Hepatocyte (in vitro differentiated cells): ENCODE data around the gene LLGL2. TPM values are rescaled to one million over a fixed set of nuclear protein-coding genes. Genes with fewer than 3 reads are reported as not detected.

ENCODE experiments used
- DNase-seq: peaks from one replicate; pipeline ENCODE4 v3.0.0-alpha.2; 2016; ENCODE audit warnings: low spot score
- H2AFZ ChIP-seq: fragments of 200-600 bp; sonication (generic); 2 replicates; pipeline ENCODE4 v1.6.0; 2016; ENCODE audit warnings: antibody characterized with exemption, mild to moderate bottlenecking
- H3K27ac ChIP-seq: fragments of 200-600 bp; sonication (generic); 2 replicates; pipeline ENCODE4 v1.5.1; 2016; ENCODE audit warnings: mild to moderate bottlenecking
- H3K27me3 ChIP-seq: fragments of 200-600 bp; sonication (generic); 2 replicates; pipeline ENCODE4 v1.6.1; 2016
- H3K36me3 ChIP-seq: fragments of 200-600 bp; sonication (generic); replicated peaks from 2 replicates; pipeline ENCODE4 v1.5.1; 2016; ENCODE audit warnings: low read depth; ENCODE audit not compliant: insufficient read depth
- H3K4me1 ChIP-seq: fragments of 200-600 bp; sonication (generic); 2 replicates; pipeline ENCODE4 v1.5.1; 2016; ENCODE audit warnings: mild to moderate bottlenecking, moderate library complexity; ENCODE audit not compliant: insufficient read depth
- H3K4me2 ChIP-seq: fragments of 200-600 bp; sonication (generic); 2 replicates; pipeline ENCODE4 v1.6.0; 2016
- H3K4me3 ChIP-seq: fragments of 200-600 bp; sonication (generic); 2 replicates; pipeline ENCODE4 v1.5.1; 2016; ENCODE audit warnings: mild to moderate bottlenecking
- H3K79me2 ChIP-seq: fragments of 200-600 bp; sonication (generic); 2 replicates; pipeline ENCODE4 v1.6.0; 2017; ENCODE audit warnings: mild to moderate bottlenecking
- H3K9me2 ChIP-seq: fragments of 200-600 bp; sonication (generic); replicated peaks from 2 replicates; pipeline ENCODE4 v1.6.0; 2017; ENCODE audit warnings: mild to moderate bottlenecking; ENCODE audit not compliant: insufficient read depth
- H3K9me3 ChIP-seq: fragments of 200-600 bp; sonication (generic); 2 replicates; pipeline ENCODE4 v1.5.1; 2016; ENCODE audit warnings: low read depth, mild to moderate bottlenecking
- H4K20me1 ChIP-seq: fragments of 200-600 bp; sonication (generic); 2 replicates; pipeline ENCODE4 v1.6.0; 2016; ENCODE audit warnings: mild to moderate bottlenecking; ENCODE audit not compliant: insufficient read depth, poor library complexity, severe bottlenecking
- EZH2 ChIP-seq: fragments of 200-600 bp; sonication (generic); IDR thresholded peaks from 2 replicates; pipeline ENCODE4 v1.6.1; 2016; ENCODE audit warnings: antibody characterized with exemption, mild to moderate bottlenecking, borderline replicate concordance
- EZH2phosphoT487 ChIP-seq: fragments of 200-600 bp; sonication (generic); IDR thresholded peaks from one replicate; pipeline ENCODE4 v1.6.1; 2018; ENCODE audit warnings: antibody characterized with exemption, mild to moderate bottlenecking, low read depth, moderate library complexity; ENCODE audit not compliant: unreplicated experiment, severe bottlenecking
- WGBS: methylation state at CpG from one replicate; pipeline ENCODE4 v1.1.6; 2016; ENCODE audit warnings: low lambda C conversion rate; ENCODE audit errors: missing lambda C conversion rate; 5-methylcytosine and 5-hydroxymethylcytosine counted together
- polyA plus RNA-seq: library from polyadenylated mRNA; unstranded; fragments of >200 nt; fragmentation: Nextera tagmentation; extraction: Ambion mirVana; gene quantifications from 2 replicates; pipeline ENCODE4 v1.2.1, GENCODE V29; 2016
- total RNA-seq: library from RNA; depleted of rRNA; stranded (reverse); fragments of >200 nt; gene quantifications from 2 replicates; pipeline ENCODE4 v1.2.3, GENCODE V29; 2014
- TF ChIP-seq, protein P1 (sequence below): fragments of 200-600 bp; sonication (generic); IDR thresholded peaks from 2 replicates; pipeline ENCODE4 v1.5.1; 2016; ENCODE audit warnings: antibody characterized with exemption, mild to moderate bottlenecking; ENCODE audit not compliant: poor library complexity

The LLGL2 gene
- total and polyA plus RNA-seq, 2 experiments from 2014 or later = 81.8 to 154 TPM

DNA sequence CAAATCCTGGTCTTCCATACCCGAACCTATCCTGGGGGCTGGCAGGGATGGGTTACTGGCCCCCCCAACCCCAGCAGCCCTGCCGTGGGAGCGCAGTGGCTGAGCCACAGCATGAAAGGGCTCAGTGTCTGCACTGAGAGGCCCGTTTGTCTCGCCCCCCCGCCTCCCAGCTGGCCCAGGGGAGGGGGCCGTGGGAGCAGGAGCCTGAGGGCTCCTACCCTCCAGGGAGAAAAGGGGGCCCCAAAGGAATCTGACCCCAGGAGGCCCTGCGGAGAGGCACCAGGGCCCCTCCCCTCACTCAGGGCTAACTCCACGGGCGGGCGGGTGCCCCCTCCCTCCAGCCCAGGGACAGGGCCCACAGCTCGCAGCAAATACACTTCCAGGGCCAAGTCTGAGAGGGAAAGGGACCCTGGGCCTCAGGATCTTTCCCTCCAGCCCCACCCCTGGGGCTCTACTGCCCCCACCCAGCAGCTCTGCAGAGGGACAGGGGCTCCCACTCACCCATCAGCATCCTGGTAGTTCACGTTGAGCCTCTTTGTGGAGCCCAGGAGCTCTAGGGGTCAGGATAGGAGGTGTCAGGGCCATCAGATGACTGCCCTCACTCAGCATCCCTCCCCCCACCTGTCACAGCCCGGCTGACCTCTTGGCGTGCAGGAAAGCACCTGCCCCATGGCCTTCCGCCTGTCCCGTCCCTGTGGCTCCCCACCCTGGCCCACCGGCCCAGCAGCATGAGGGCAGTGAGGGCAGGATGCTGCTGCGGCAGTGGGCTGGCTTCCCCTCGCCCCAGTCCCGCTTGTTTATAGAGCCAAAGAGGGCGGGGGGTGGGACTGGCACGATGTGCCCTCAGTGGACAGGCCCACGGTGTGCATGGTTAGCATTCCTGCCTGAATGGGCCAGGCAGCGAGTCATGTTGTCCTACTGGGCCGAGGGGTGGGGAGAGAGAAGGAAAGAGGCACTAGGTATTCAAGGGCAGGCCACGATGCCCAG is 17.5 kb upstream of the LLGL2 start:
- no peak for DNase-seq
- no peaks in the 10 kb centered on the region for H3K9me3 ChIP-seq
- WGBS = 88% methylated on average over 20 of the region's 27 CpGs
- H3K36me3 ChIP-seq = no peaks in the 10 kb centered on the region
- H2AFZ ChIP-seq = no peak overlapping the region
- no peak overlapping the region for H3K4me3 ChIP-seq
- TF ChIP-seq EZH2phosphoT487 = no peak
- TF ChIP-seq, protein P1, sequence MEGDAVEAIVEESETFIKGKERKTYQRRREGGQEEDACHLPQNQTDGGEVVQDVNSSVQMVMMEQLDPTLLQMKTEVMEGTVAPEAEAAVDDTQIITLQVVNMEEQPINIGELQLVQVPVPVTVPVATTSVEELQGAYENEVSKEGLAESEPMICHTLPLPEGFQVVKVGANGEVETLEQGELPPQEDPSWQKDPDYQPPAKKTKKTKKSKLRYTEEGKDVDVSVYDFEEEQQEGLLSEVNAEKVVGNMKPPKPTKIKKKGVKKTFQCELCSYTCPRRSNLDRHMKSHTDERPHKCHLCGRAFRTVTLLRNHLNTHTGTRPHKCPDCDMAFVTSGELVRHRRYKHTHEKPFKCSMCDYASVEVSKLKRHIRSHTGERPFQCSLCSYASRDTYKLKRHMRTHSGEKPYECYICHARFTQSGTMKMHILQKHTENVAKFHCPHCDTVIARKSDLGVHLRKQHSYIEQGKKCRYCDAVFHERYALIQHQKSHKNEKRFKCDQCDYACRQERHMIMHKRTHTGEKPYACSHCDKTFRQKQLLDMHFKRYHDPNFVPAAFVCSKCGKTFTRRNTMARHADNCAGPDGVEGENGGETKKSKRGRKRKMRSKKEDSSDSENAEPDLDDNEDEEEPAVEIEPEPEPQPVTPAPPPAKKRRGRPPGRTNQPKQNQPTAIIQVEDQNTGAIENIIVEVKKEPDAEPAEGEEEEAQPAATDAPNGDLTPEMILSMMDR = no peak
- no peak for TF ChIP-seq EZH2
- H3K79me2 ChIP-seq = peaks cover 38% of the 10 kb centered on the region
- H3K27ac ChIP-seq = no peak overlapping the region
- H3K27me3 ChIP-seq = no peaks in the 10 kb centered on the region
- H3K4me1 ChIP-seq = peaks cover 23% of the 10 kb centered on the region
- peaks cover 11% of the 10 kb centered on the region for H4K20me1 ChIP-seq
- H3K9me2 ChIP-seq = no peaks in the 10 kb centered on the region
- H3K4me2 ChIP-seq = no peak overlapping the region

DNA sequence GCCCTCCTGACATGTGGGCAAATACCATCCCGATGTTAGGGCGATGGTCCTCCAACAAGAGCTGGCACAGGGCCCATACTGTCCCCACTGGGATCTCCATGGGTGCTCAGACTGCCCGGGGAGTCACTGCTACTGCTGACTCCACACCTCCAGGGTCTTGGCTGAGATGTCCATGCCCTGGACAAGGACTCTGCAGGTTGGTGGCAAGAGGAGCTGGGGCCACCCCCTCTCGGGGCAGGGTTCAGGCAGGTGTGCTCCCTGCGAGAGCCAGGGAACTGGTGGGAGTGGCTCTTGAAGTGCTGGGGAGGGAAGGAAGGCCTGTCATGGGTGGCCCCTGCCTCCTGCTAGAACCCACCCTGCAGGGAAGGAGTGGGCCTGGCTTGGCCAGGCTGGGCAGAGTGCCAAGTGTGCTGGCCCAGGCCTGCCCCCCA is 16.6 kb upstream of the LLGL2 start:
- Histone ChIP-seq H3K4me3 (no peak overlapping the region), H3K27ac (no peak overlapping the region), H3K4me1 (peaks cover 32% of the 10 kb centered on the region), H3K27me3 (no peaks in the 10 kb centered on the region), H3K9me3 (no peaks in the 10 kb centered on the region), H4K20me1 (peaks cover 17% of the 10 kb centered on the region), H3K79me2 (peaks cover 47% of the 10 kb centered on the region), H3K9me2 (no peaks in the 10 kb centered on the region), H2AFZ (no peak overlapping the region), H3K4me2 (no peak overlapping the region), H3K36me3 (no peaks in the 10 kb centered on the region)
- no peak for TF ChIP-seq EZH2phosphoT487
- TF ChIP-seq, protein P1 = no peak
- no peak for TF ChIP-seq EZH2
- DNase-seq = no peak
- 84% methylated on average over 5 of the region's 5 CpGs for WGBS

- WGBS = 93% methylated on average over 19 of the region's 19 CpGs
- Histone ChIP-seq H3K9me3 (no peaks in the 10 kb centered on the region), H3K4me3 (no peak overlapping the region), H2AFZ (no peak overlapping the region), H3K4me2 (no peak overlapping the region), H3K79me2 (peaks cover 54% of the 10 kb centered on the region), H3K27me3 (no peaks in the 10 kb centered on the region), H3K9me2 (no peaks in the 10 kb centered on the region), H3K36me3 (no peaks in the 10 kb centered on the region), H3K27ac (no peak overlapping the region), H4K20me1 (peaks cover 25% of the 10 kb centered on the region), H3K4me1 (peaks cover 39% of the 10 kb centered on the region)
- DNase-seq = no peak
- TF ChIP-seq, protein P1 = no peak
- TF ChIP-seq EZH2phosphoT487 (no peak), EZH2 (no peak)
These were observed 15.8 kb upstream of the LLGL2 start for GRCh38 chr17:75509528-75510258.
